ENCODE data around the gene DCAF16. TPM values are rescaled to one million over a fixed set of nuclear protein-coding genes. Genes with fewer than 3 reads are reported as not detected.

The DCAF16 gene
- total and polyA plus RNA-seq, 10 of the 15 experiments (the other 5 are each of a cell fraction or from before 2014, with no cell fraction given), result 5.8 to 48.6 (median 26.0) TPM

DNA sequence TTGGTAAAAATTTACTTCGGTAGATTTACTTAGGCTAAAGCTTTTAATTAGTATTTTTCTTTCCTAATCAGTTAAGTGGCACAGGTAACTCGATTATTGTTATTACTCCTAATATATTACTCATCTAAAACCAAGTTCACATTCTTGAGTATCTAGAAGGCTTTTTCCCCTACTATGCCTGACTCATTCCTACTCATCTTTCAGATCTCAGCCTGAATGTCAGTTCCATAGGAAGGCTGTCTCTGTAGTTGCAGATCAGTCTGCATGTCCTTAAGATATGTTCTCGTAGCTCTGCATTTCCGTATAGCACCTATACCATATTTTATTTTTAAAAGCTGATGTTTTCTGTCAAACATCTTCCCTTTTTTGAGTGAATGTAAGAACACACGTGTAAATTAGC is 23.2 kb downstream of the DCAF16 start (continued):
- TF ChIP-seq, protein P1, sequence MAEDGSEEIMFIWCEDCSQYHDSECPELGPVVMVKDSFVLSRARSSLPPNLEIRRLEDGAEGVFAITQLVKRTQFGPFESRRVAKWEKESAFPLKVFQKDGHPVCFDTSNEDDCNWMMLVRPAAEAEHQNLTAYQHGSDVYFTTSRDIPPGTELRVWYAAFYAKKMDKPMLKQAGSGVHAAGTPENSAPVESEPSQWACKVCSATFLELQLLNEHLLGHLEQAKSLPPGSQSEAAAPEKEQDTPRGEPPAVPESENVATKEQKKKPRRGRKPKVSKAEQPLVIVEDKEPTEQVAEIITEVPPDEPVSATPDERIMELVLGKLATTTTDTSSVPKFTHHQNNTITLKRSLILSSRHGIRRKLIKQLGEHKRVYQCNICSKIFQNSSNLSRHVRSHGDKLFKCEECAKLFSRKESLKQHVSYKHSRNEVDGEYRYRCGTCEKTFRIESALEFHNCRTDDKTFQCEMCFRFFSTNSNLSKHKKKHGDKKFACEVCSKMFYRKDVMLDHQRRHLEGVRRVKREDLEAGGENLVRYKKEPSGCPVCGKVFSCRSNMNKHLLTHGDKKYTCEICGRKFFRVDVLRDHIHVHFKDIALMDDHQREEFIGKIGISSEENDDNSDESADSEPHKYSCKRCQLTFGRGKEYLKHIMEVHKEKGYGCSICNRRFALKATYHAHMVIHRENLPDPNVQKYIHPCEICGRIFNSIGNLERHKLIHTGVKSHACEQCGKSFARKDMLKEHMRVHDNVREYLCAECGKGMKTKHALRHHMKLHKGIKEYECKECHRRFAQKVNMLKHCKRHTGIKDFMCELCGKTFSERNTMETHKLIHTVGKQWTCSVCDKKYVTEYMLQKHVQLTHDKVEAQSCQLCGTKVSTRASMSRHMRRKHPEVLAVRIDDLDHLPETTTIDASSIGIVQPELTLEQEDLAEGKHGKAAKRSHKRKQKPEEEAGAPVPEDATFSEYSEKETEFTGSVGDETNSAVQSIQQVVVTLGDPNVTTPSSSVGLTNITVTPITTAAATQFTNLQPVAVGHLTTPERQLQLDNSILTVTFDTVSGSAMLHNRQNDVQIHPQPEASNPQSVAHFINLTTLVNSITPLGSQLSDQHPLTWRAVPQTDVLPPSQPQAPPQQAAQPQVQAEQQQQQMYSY (CRISPR knock-in tag; IDR thresholded peaks at IDR 0.05), result no peak
- no peak for TF ChIP-seq ZNF592 (IDR thresholded peaks at IDR 0.05)
- no peak for TF ChIP-seq NR2C2 (IDR thresholded peaks at IDR 0.05; ENCODE audit: borderline replicate concordance, control insufficient read depth, insufficient read length, low read depth)
- no peak for TF ChIP-seq ZBTB4 (CRISPR knock-in tag; IDR thresholded peaks at IDR 0.05)
- no peak for TF ChIP-seq DPF2 (IDR thresholded peaks at IDR 0.05)
- TF ChIP-seq BRCA1 (IDR thresholded peaks at IDR 0.05; ENCODE audit: low read depth, low read length), result no peak
- TF ChIP-seq, protein P2, sequence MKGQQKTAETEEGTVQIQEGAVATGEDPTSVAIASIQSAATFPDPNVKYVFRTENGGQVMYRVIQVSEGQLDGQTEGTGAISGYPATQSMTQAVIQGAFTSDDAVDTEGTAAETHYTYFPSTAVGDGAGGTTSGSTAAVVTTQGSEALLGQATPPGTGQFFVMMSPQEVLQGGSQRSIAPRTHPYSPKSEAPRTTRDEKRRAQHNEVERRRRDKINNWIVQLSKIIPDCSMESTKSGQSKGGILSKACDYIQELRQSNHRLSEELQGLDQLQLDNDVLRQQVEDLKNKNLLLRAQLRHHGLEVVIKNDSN (IDR thresholded peaks at IDR 0.05; ENCODE audit: borderline replicate concordance, extremely low read length, insufficient read depth, low read depth, low read length), result no peak

All from GM12878 (cell line).